Heart left ventricle (tissue), 16 donors: Measurements from ENCODE around the gene NAA50. TPM values are rescaled to one million over a fixed set of nuclear protein-coding genes. Genes with fewer than 3 reads are reported as not detected.

Experiments used
- ATAC-seq, 4 donors: fragments of 200-7000 bp; cut with Tn5 transposase; one replicate each; pipeline ENCODE4 v1.9.1; 2020 to 2022; ENCODE audit warnings: moderate library complexity in 4 of 4, mild to moderate bottlenecking in 3 of 4, moderate number of reproducible peaks in 1 of 4
- DNase-seq, 5 donors: peaks; one replicate each; pipeline ENCODE4 v3.0.0-alpha.2; 2020
- H3K27ac ChIP-seq, 12 donors: fragments of 200-600 bp; sonication (generic) in 4 of 12; one replicate each; pipeline versions ENCODE4 v1.5.0 to v1.8.0; 2016 to 2022; ENCODE audit warnings: mild to moderate bottlenecking in 2 of 12
- H3K27me3 ChIP-seq, 9 donors: fragments of 200-600 bp; sonication (generic) in 2 of 9; one replicate each; pipeline versions ENCODE4 v1.5.1 to v1.8.0; 2016 to 2022; ENCODE audit warnings: mild to moderate bottlenecking in 3 of 9
- H3K36me3 ChIP-seq, 9 donors: fragments of 200-600 bp; sonication (generic) in 2 of 9; one replicate each; pipeline versions ENCODE4 v1.5.0 to v1.8.0; 2018 to 2022; ENCODE audit warnings: mild to moderate bottlenecking in 2 of 9
- H3K4me1 ChIP-seq, 12 donors: fragments of 200-600 bp; sonication (generic) in 4 of 12; one replicate each; pipeline versions ENCODE4 v1.5.0 to v1.8.0; 2016 to 2022; ENCODE audit warnings: mild to moderate bottlenecking in 3 of 12
- H3K4me3 ChIP-seq, 12 donors: fragments of 200-600 bp; sonication (generic) in 4 of 12; one replicate each; pipeline versions ENCODE4 v1.5.0 to v1.8.0; 2017 to 2022; ENCODE audit warnings: mild to moderate bottlenecking in 9 of 12, moderate library complexity in 4 of 12
- H3K9me3 ChIP-seq, 12 donors: fragments of 200-600 bp; sonication (generic) in 4 of 12; one replicate each; pipeline versions ENCODE4 v1.5.0 to v1.8.0; 2016 to 2022; ENCODE audit warnings: mild to moderate bottlenecking in 1 of 12
- CTCF ChIP-seq, 12 donors: fragments of 200-600 bp; sonication (generic) in 4 of 12; IDR thresholded peaks; one replicate each; pipeline versions ENCODE4 v1.5.0 to v1.8.0; 2018 to 2022; ENCODE audit warnings: antibody characterized with exemption in 12 of 12, mild to moderate bottlenecking in 5 of 12
- POLR2A ChIP-seq, 2 donors: fragments of 450-650 bp; IDR thresholded peaks; one replicate each; pipeline ENCODE4 v1.6.1; 2017; ENCODE audit warnings: antibody characterized with exemption in 2 of 2, mild to moderate bottlenecking in 2 of 2, moderate library complexity in 2 of 2
- WGBS, 4 donors: extraction: QIAGEN DNeasy Blood & Tissue Kit in 2 of 4; methylation state at CpG; one replicate each; pipeline versions ENCODE4 v1.1.5 to v1.1.7; 2013 to 2018; 5-methylcytosine and 5-hydroxymethylcytosine counted together
- intact Hi-C, 10 donors: fragments of 100-400 bp; cut with DNase I; formaldehyde crosslinking; loops; one replicate each; pipeline versions ENCODE4 v1.11.1 to v1.14.2; 2022
- polyA plus RNA-seq, 2 donors: library from polyadenylated mRNA; stranded (reverse); fragments of 200-250 nt; gene quantifications; one replicate each; pipeline ENCODE4 v1.2.3, GENCODE V29; 2013
- total RNA-seq, 9 donors: library from RNA; depleted of rRNA in 2 of 9; stranded (reverse); fragments of >200 nt in 2 of 9; fragmentation: NEBNext Ultra II Directional in 3 of 9; extraction: Animal tissue kit (Norgen Biotek cat#: 25700) in 3 of 9; gene quantifications; one replicate each; pipeline versions ENCODE4 v1.1.0 to v1.2.4, GENCODE V29; 2016 to 2023
- donor health status: ischemic (EF 13 %, LVEDD 7.1; RV severe dilation, severe dysfunction).
- donor health status: healthy with polysubstance abuse.
- donor health status: DM: no; HTN: yes; CAD: no.
- donor health status: DM: no; HTN: no; CAD: no.
- donor health status: ischemic (EF 25% LVEDD 6.9; RV normal size, moderate dysfunction).
- donor health status: ischemic (EF 25% LVEDD 5.7; RV mildly dilated, moderate dysfunction).
- donor health status: healthy.
- donor health status: DM: yes; HTN: yes; CAD: no.
- donor health status: ischemic (EF 35%, LVEDD 5.7; RV mildly dilated, moderate dysfunction).
- donor health status: nonischemic (EF 11% LVEDD 7.7; RV severe dilation, severe dysfunction).
- donor health status: DM: yes; HTN: yes; CAD: no.
- donor health status: PGD.
- donor health status: ischemic (EF 29% LVEDD 5.4; RV normal size, mild dysfunction).
- donor health status: nonischemic (EF 23%, LVEDD 6.1; RV moderate dilation, normal function).

The NAA50 gene
- total and polyA plus RNA-seq, 11 donors = 15.0 to 147 (median 77.6) TPM

- WGBS, 4 donors = 53 to 70% (median 60%) methylated on average over 2 of the region's 2 CpGs
- Histone ChIP-seq H3K36me3 (peaks cover 0 to 60% (median 44%) of the 10 kb centered on the region in 9 donors), H3K9me3 (no peaks in the 10 kb centered on the region), H3K4me1 (peaks cover 0 to 8% (median 0%) of the 10 kb centered on the region in 12 donors), H3K27me3 (no peaks in the 10 kb centered on the region), H3K4me3 (no peak overlapping the region), H3K27ac (no peak overlapping the region)
- intact Hi-C loops = no loop called here
- no peak for ATAC-seq
- no peak for TF ChIP-seq POLR2A (IDR thresholded peaks at IDR 0.05)
- TF ChIP-seq CTCF (IDR thresholded peaks at IDR 0.05) = no peak
- no peak for DNase-seq
These were observed 26.3 kb downstream of the NAA50 start for GRCh38 chr3:113719758-113720157.

- DNase-seq = no peak
- Histone ChIP-seq H3K4me3 (no peak overlapping the region), H3K27ac (no peak overlapping the region), H3K36me3 (peaks cover 0 to 60% (median 44%) of the 10 kb centered on the region in 9 donors), H3K9me3 (no peaks in the 10 kb centered on the region), H3K27me3 (no peaks in the 10 kb centered on the region), H3K4me1 (peaks cover 0 to 8% (median 0%) of the 10 kb centered on the region in 12 donors)
- intact Hi-C loops = no loop called here
- WGBS, 4 donors = 85 to 97% (median 94%) methylated on average over 1 of the region's 1 CpG
- TF ChIP-seq CTCF (IDR thresholded peaks at IDR 0.05) (no peak), POLR2A (IDR thresholded peaks at IDR 0.05) (no peak)
- no peak for ATAC-seq
These were observed 26.8 kb downstream of the NAA50 start for GRCh38 chr3:113719294-113719693.

- Histone ChIP-seq H3K9me3 (no peaks in the 10 kb centered on the region), H3K4me3 (no peak overlapping the region), H3K4me1 (peaks cover 0 to 8% (median 0%) of the 10 kb centered on the region in 12 donors), H3K36me3 (peaks cover 0 to 49% (median 39%) of the 10 kb centered on the region in 9 donors), H3K27me3 (no peaks in the 10 kb centered on the region), H3K27ac (no peak overlapping the region)
- intact Hi-C loops = no loop called here
- DNase-seq (no peak), ATAC-seq (no peak)
- 96 to 100% (median 99%) methylated on average over 3 of the region's 3 CpGs for WGBS, 4 donors
- TF ChIP-seq POLR2A (IDR thresholded peaks at IDR 0.05) = no peak
- no peak for TF ChIP-seq CTCF (IDR thresholded peaks at IDR 0.05)
These were observed 28.2 kb downstream of the NAA50 start for GRCh38 chr3:113717818-113718217.

GRCh38 chr3:113717308-113717707 lies 28.7 kb downstream of the NAA50 start:
- intact Hi-C loops = no loop called here
- Histone ChIP-seq H3K4me1 (peaks cover 0 to 8% (median 0%) of the 10 kb centered on the region in 12 donors), H3K36me3 (peaks cover 0 to 44% (median 35%) of the 10 kb centered on the region in 9 donors), H3K27ac (no peak overlapping the region), H3K4me3 (no peak overlapping the region), H3K27me3 (no peaks in the 10 kb centered on the region), H3K9me3 (no peaks in the 10 kb centered on the region)
- WGBS, 4 donors = 95 to 99% (median 97%) methylated on average over 3 of the region's 3 CpGs
- ATAC-seq (no peak), DNase-seq (no peak)
- TF ChIP-seq POLR2A (IDR thresholded peaks at IDR 0.05) (no peak), CTCF (IDR thresholded peaks at IDR 0.05) (no peak)
